Skeletal muscle tissue (tissue), 4 donors: ENCODE data around the gene RBM19. TPM values are rescaled to one million over a fixed set of nuclear protein-coding genes. Genes with fewer than 3 reads are reported as not detected.

Source experiments
- H3K27ac ChIP-seq: one replicate; pipeline ENCODE4 v1.7.0; 2013; ENCODE audit warnings: mild to moderate bottlenecking, low read depth, low read length, inconsistent platforms
- H3K27me3 ChIP-seq, 3 donors: one replicate each; pipeline ENCODE4 v1.7.0; 2013; ENCODE audit warnings: low read length in 3 of 3; ENCODE audit not compliant: control insufficient read depth in 3 of 3, insufficient read depth in 3 of 3
- H3K36me3 ChIP-seq, 3 donors: one replicate each; pipeline ENCODE4 v1.7.0; 2013; ENCODE audit warnings: low read length in 3 of 3; ENCODE audit not compliant: control insufficient read depth in 3 of 3, insufficient read depth in 3 of 3
- H3K4me1 ChIP-seq, 3 donors: one replicate each; pipeline ENCODE4 v1.7.0; 2013; ENCODE audit warnings: low read length in 3 of 3, mild to moderate bottlenecking in 3 of 3; ENCODE audit not compliant: control insufficient read depth in 3 of 3, insufficient read depth in 3 of 3
- H3K4me3 ChIP-seq, 3 donors: one replicate each; pipeline ENCODE4 v1.7.0; 2013; ENCODE audit warnings: low read length in 3 of 3
- H3K9ac ChIP-seq, 3 donors: one replicate each; pipeline ENCODE4 v1.7.0; 2013; ENCODE audit warnings: low read length in 3 of 3, mild to moderate bottlenecking in 3 of 3, moderate library complexity in 2 of 3, low read depth in 1 of 3
- H3K9me3 ChIP-seq, 3 donors: one replicate each; pipeline ENCODE4 v1.7.0; 2013; ENCODE audit warnings: low read length in 3 of 3; ENCODE audit not compliant: control insufficient read depth in 3 of 3
- total RNA-seq: library from RNA; depleted of rRNA; stranded (reverse); fragments of >200 nt; gene quantifications from one replicate; pipeline ENCODE4 v1.2.3, GENCODE V29; 2014
- donor health status: Osteomylitis.

The RBM19 gene
- total RNA-seq, 1 donor from 2014 or later, result 12.5 TPM

- Histone ChIP-seq H3K4me3 (no peak overlapping the region), H3K9me3 (no peaks in the 10 kb centered on the region), H3K27me3 (no peaks in the 10 kb centered on the region), H3K9ac (no peak overlapping the region), H3K27ac (no peak overlapping the region), H3K36me3 (peaks cover 3 to 10% (median 7%) of the 10 kb centered on the region in 3 donors), H3K4me1 (no peaks in the 10 kb centered on the region)
These were observed 90.4 kb downstream of the RBM19 start for GRCh38 chr12:113875691-113876090.

GRCh38 chr12:113874999-113875561 is 91.0 kb downstream of the RBM19 start:
- Histone ChIP-seq H3K27ac (no peak overlapping the region), H3K4me1 (no peaks in the 10 kb centered on the region), H3K36me3 (peaks cover 3 to 10% (median 7%) of the 10 kb centered on the region in 3 donors), H3K4me3 (no peak overlapping the region), H3K9ac (no peak overlapping the region), H3K27me3 (no peaks in the 10 kb centered on the region), H3K9me3 (no peaks in the 10 kb centered on the region)

GRCh38 chr12:113874326-113874725 is 91.8 kb downstream of the RBM19 start:
- peaks cover 3 to 8% (median 7%) of the 10 kb centered on the region in 3 donors for H3K36me3 ChIP-seq
- no peak overlapping the region for H3K9ac ChIP-seq
- no peaks in the 10 kb centered on the region for H3K27me3 ChIP-seq
- no peak overlapping the region for H3K4me3 ChIP-seq
- no peaks in the 10 kb centered on the region for H3K4me1 ChIP-seq
- no peak overlapping the region for H3K27ac ChIP-seq
- no peaks in the 10 kb centered on the region for H3K9me3 ChIP-seq

GRCh38 chr12:113873740-113874139 is 92.4 kb downstream of the RBM19 start:
- Histone ChIP-seq H3K27ac (no peak overlapping the region), H3K9me3 (no peaks in the 10 kb centered on the region), H3K36me3 (peaks cover 3 to 7% (median 7%) of the 10 kb centered on the region in 3 donors), H3K27me3 (no peaks in the 10 kb centered on the region), H3K4me3 (no peak overlapping the region), H3K9ac (no peak overlapping the region), H3K4me1 (no peaks in the 10 kb centered on the region)

GRCh38 chr12:113870890-113871289 is 95.2 kb downstream of the RBM19 start:
- no peaks in the 10 kb centered on the region for H3K9me3 ChIP-seq
- peaks cover 0 to 7% (median 2%) of the 10 kb centered on the region in 3 donors for H3K36me3 ChIP-seq
- no peaks in the 10 kb centered on the region for H3K4me1 ChIP-seq
- H3K27me3 ChIP-seq, result no peaks in the 10 kb centered on the region
- H3K4me3 ChIP-seq, result no peak overlapping the region
- H3K27ac ChIP-seq, result no peak overlapping the region
- H3K9ac ChIP-seq, result no peak overlapping the region

- no peaks in the 10 kb centered on the region for H3K4me1 ChIP-seq
- no peak overlapping the region for H3K4me3 ChIP-seq
- no peaks in the 10 kb centered on the region for H3K9me3 ChIP-seq
- H3K9ac ChIP-seq, result no peak overlapping the region
- H3K27me3 ChIP-seq, result no peaks in the 10 kb centered on the region
- peaks cover 0 to 5% (median 2%) of the 10 kb centered on the region in 3 donors for H3K36me3 ChIP-seq
- no peak overlapping the region for H3K27ac ChIP-seq
These were observed 96.1 kb downstream of the RBM19 start for GRCh38 chr12:113870035-113870434.

- H3K9ac ChIP-seq, result no peak overlapping the region
- H3K4me3 ChIP-seq, result no peak overlapping the region
- no peak overlapping the region for H3K27ac ChIP-seq
- H3K4me1 ChIP-seq, result no peaks in the 10 kb centered on the region
- H3K27me3 ChIP-seq, result no peaks in the 10 kb centered on the region
- H3K9me3 ChIP-seq, result no peaks in the 10 kb centered on the region
- peaks cover 0 to 2% (median 0%) of the 10 kb centered on the region in 3 donors for H3K36me3 ChIP-seq
These were observed 97.8 kb downstream of the RBM19 start for GRCh38 chr12:113868365-113868764.

- H3K4me1 ChIP-seq, result no peaks in the 10 kb centered on the region
- no peak overlapping the region for H3K9ac ChIP-seq
- no peak overlapping the region for H3K4me3 ChIP-seq
- no peaks in the 10 kb centered on the region for H3K27me3 ChIP-seq
- no peaks in the 10 kb centered on the region for H3K9me3 ChIP-seq
- peaks cover 0 to 2% (median 0%) of the 10 kb centered on the region in 3 donors for H3K36me3 ChIP-seq
- no peak overlapping the region for H3K27ac ChIP-seq
These were observed 98.9 kb downstream of the RBM19 start for GRCh38 chr12:113867258-113867657.

- Histone ChIP-seq H3K27me3 (no peaks in the 10 kb centered on the region), H3K4me3 (no peak overlapping the region), H3K36me3 (peaks cover 0 to 2% (median 0%) of the 10 kb centered on the region in 3 donors), H3K9me3 (no peaks in the 10 kb centered on the region), H3K27ac (no peak overlapping the region), H3K9ac (no peak overlapping the region), H3K4me1 (no peaks in the 10 kb centered on the region)
These were observed 99.6 kb downstream of the RBM19 start for GRCh38 chr12:113866496-113866895.

GRCh38 chr12:113863455-113863845 is 102.7 kb downstream of the RBM19 start:
- Histone ChIP-seq H3K4me3 (no peak overlapping the region), H3K4me1 (peaks cover 0 to 3% (median 0%) of the 10 kb centered on the region in 3 donors), H3K36me3 (peaks cover 3 to 5% (median 4%) of the 10 kb centered on the region in 3 donors), H3K27ac (no peak overlapping the region), H3K27me3 (no peaks in the 10 kb centered on the region), H3K9me3 (no peaks in the 10 kb centered on the region), H3K9ac (no peak overlapping the region)
